ENCODE results near the gene FAM181A.

- TF ChIP-seq POLR2A (IDR thresholded peaks at IDR 0.05) (no peak), CTCF (IDR thresholded peaks at IDR 0.05) (no peak)
Observed at GRCh38 chr14:93880021-93880820, 46.9 kb upstream of the FAM181A start.

Data from body of pancreas (tissue), 4 donors.